HepG2 (cell line): ENCODE results near the gene CCDC34. TPM values are rescaled to one million over a fixed set of nuclear protein-coding genes. Genes with fewer than 3 reads are reported as not detected.

Source experiments
- BORCS8-MEF2B ChIP-seq: sonication (generic); formaldehyde crosslinking; IDR thresholded peaks from 2 replicates; pipeline ENCODE4 v1.8.0; 2022; ENCODE audit warnings: mild to moderate bottlenecking, missing genetic modification reagents
- BRD4 ChIP-seq: sonication (generic); formaldehyde crosslinking; IDR thresholded peaks from 2 replicates; pipeline ENCODE4 v1.4.0; 2020; ENCODE audit warnings: missing genetic modification reagents
- HDAC1 ChIP-seq: sonication (generic); formaldehyde crosslinking; IDR thresholded peaks from 2 replicates; pipeline ENCODE4 v1.5.1; 2020; ENCODE audit warnings: mild to moderate bottlenecking, missing genetic modification reagents
- HNF4G ChIP-seq, 2 experiments: sonication (generic) in 1 of 2; formaldehyde crosslinking in 1 of 2; IDR thresholded peaks; 2 replicates each; pipeline versions ENCODE4 v1.4.0 to v1.6.1; 2011 to 2020; ENCODE audit warnings: borderline replicate concordance in 2 of 2, low read depth in 2 of 2, mild to moderate bottlenecking in 2 of 2, low read length in 1 of 2, missing genetic modification reagents in 1 of 2, moderate library complexity in 1 of 2
- HOXA5 ChIP-seq: sonication (generic); formaldehyde crosslinking; IDR thresholded peaks from 2 replicates; pipeline ENCODE4 v1.4.0; 2020; ENCODE audit warnings: missing genetic modification reagents
- KLF16 ChIP-seq, 2 experiments: sonication (generic) in 1 of 2; formaldehyde crosslinking in 1 of 2; IDR thresholded peaks; 2 replicates each; pipeline versions ENCODE4 v1.6.1 to v1.8.0; 2016 to 2023; ENCODE audit warnings: missing genetic modification reagents in 2 of 2, missing compliant biosample characterization in 1 of 2
- LCORL ChIP-seq, 2 experiments: fragments of 450-650 bp in 1 of 2; sonication (generic) in 1 of 2; formaldehyde crosslinking in 1 of 2; IDR thresholded peaks; 2 replicates each; pipeline versions ENCODE4 v1.5.0 to v1.6.1; 2017 to 2020; ENCODE audit warnings: antibody characterized with exemption in 1 of 2, missing genetic modification reagents in 1 of 2
- NFIC ChIP-seq: IDR thresholded peaks from 2 replicates; pipeline ENCODE4 v1.6.1; 2012; ENCODE audit warnings: mild to moderate bottlenecking, low read length, inconsistent platforms
- PCBP2 ChIP-seq: fragments of 200-400 bp; formaldehyde crosslinking; optimal IDR thresholded peaks from 2 replicates; pipeline ENCODE3; 2018; ENCODE audit warnings: low read length, low read depth; ENCODE audit not compliant: poor library complexity, severe bottlenecking
- TCF7 ChIP-seq: sonication (generic); IDR thresholded peaks from 2 replicates; pipeline ENCODE4 v1.6.1; 2016; ENCODE audit warnings: antibody characterized with exemption, low read depth
- THAP11 ChIP-seq: IDR thresholded peaks from 2 replicates; pipeline ENCODE4 v1.6.1; 2016; ENCODE audit warnings: missing biosample characterization, missing genetic modification reagents
- ZEB1 ChIP-seq: IDR thresholded peaks from 2 replicates; pipeline ENCODE4 v1.6.1; 2012; ENCODE audit warnings: mild to moderate bottlenecking, low read depth, inconsistent platforms; ENCODE audit not compliant: insufficient replicate concordance
- ZNF589 ChIP-seq: sonication (generic); formaldehyde crosslinking; conservative IDR thresholded peaks from 2 replicates; pipeline ENCODE4 v1.8.0; 2022; ENCODE audit warnings: mild to moderate bottlenecking, moderate library complexity, missing genetic modification reagents
- ZNF841 ChIP-seq: sonication (generic); formaldehyde crosslinking; IDR thresholded peaks from 2 replicates; pipeline ENCODE4 v1.8.1; 2023; ENCODE audit warnings: missing genetic modification reagents, borderline replicate concordance
- polyA plus RNA-seq, 8 experiments: library from polyadenylated mRNA; depleted of rRNA in 3 of 8; stranded (reverse) in 7 of 8; unstranded in 1 of 8; fragments of >200 nt; fragmentation: Illumina TruSeq in 4 of 8; extraction: Trizol in 4 of 8; gene quantifications; 2 replicates each; pipeline versions ENCODE4 v1.2.1 to v1.2.3, GENCODE V29; 2011 to 2016; ENCODE audit warnings: low read depth in 4 of 8, missing spikeins in 1 of 8, mixed read lengths in 1 of 8; ENCODE audit not compliant: insufficient read depth in 1 of 8
- total RNA-seq, 5 experiments: library from RNA; depleted of rRNA; stranded (reverse); fragments of >200 nt; fragmentation: Illumina TruSeq; extraction: Trizol; gene quantifications; 2 replicates each; pipeline ENCODE4 v1.2.3, GENCODE V29; 2016; ENCODE audit warnings: low read depth in 1 of 5
- TF ChIP-seq, protein P1 (sequence below): sonication (generic); formaldehyde crosslinking; IDR thresholded peaks from 2 replicates; pipeline ENCODE4 v1.4.0; 2020; ENCODE audit warnings: low read depth, missing genetic modification reagents
- TF ChIP-seq, protein P2 (sequence below): sonication (generic); formaldehyde crosslinking; IDR thresholded peaks from 2 replicates; pipeline ENCODE4 v1.5.1; 2020; ENCODE audit warnings: mild to moderate bottlenecking, missing genetic modification reagents
- TF ChIP-seq, protein P3 (sequence below): sonication (generic); formaldehyde crosslinking; IDR thresholded peaks from 2 replicates; pipeline ENCODE4 v1.4.0; 2020; ENCODE audit warnings: missing genetic modification reagents, borderline replicate concordance

The CCDC34 gene
- total and polyA plus RNA-seq, 2 of the 13 experiments (the other 11 are each of a cell fraction or from before 2014, with no cell fraction given): 7.6 to 34.3 TPM

DNA sequence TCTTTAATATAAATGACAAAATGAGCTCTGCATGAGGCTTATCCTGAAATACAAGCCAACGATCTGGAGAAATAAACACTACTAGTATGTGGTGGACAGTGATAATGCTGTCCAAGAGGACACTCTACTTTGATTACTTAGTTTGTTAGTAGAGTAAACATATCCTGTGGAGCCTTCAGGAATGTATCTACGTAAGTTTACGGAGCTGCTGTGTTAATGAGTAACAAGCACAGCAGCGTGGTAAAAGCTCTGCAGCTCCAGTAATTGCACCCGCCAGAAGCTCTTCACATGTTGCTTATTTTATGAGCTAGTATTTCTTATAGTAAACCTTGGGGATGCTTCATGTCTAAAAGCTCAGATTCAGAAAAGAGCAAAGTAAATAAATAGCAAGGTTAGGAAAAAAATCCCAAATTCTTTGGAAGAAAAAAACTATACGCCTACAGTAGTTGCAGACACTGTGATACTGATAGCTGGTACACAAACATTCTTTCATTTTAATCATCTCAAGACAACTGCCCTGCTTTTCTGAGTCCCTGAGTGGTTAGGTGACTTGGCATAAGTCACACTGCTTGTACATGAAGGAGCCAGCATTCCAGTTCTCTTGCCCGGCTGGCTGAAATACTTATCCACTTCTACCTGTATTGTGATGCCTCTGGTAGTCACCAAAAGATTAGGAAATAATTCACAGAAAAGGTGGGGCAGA, 32.7 kb upstream of the CCDC34 start (continued):
- TF ChIP-seq, protein P1, sequence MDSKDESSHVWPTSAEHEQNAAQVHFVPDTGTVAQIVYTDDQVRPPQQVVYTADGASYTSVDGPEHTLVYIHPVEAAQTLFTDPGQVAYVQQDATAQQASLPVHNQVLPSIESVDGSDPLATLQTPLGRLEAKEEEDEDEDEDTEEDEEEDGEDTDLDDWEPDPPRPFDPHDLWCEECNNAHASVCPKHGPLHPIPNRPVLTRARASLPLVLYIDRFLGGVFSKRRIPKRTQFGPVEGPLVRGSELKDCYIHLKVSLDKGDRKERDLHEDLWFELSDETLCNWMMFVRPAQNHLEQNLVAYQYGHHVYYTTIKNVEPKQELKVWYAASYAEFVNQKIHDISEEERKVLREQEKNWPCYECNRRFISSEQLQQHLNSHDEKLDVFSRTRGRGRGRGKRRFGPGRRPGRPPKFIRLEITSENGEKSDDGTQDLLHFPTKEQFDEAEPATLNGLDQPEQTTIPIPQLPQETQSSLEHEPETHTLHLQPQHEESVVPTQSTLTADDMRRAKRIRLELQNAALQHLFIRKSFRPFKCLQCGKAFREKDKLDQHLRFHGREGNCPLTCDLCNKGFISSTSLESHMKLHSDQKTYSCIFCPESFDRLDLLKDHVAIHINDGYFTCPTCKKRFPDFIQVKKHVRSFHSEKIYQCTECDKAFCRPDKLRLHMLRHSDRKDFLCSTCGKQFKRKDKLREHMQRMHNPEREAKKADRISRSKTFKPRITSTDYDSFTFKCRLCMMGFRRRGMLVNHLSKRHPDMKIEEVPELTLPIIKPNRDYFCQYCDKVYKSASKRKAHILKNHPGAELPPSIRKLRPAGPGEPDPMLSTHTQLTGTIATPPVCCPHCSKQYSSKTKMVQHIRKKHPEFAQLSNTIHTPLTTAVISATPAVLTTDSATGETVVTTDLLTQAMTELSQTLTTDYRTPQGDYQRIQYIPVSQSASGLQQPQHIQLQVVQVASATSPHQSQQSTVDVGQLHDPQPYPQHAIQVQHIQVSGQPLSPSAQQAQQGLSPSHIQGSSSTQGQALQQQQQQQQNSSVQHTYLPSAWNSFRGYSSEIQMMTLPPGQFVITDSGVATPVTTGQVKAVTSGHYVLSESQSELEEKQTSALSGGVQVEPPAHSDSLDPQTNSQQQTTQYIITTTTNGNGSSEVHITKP (CRISPR knock-in tag): no peak
- peak; percentile 41; the same call in 1 of the 2 replicates for TF ChIP-seq TCF7
- TF ChIP-seq HOXA5: no peak
- TF ChIP-seq LCORL (IDR thresholded peaks at IDR 0.05): no peak
- no peak for TF ChIP-seq LCORL (CRISPR knock-in tag; IDR thresholded peaks at IDR 0.05)
- peak in 1 of 2 experiments; percentile 47; a peak in 1 of 4 replicates for TF ChIP-seq KLF16 (CRISPR knock-in tag; IDR thresholded peaks at IDR 0.05)
- no peak for TF ChIP-seq BORCS8-MEF2B (CRISPR knock-in tag)
- TF ChIP-seq PCBP2: no peak
- TF ChIP-seq, protein P2, sequence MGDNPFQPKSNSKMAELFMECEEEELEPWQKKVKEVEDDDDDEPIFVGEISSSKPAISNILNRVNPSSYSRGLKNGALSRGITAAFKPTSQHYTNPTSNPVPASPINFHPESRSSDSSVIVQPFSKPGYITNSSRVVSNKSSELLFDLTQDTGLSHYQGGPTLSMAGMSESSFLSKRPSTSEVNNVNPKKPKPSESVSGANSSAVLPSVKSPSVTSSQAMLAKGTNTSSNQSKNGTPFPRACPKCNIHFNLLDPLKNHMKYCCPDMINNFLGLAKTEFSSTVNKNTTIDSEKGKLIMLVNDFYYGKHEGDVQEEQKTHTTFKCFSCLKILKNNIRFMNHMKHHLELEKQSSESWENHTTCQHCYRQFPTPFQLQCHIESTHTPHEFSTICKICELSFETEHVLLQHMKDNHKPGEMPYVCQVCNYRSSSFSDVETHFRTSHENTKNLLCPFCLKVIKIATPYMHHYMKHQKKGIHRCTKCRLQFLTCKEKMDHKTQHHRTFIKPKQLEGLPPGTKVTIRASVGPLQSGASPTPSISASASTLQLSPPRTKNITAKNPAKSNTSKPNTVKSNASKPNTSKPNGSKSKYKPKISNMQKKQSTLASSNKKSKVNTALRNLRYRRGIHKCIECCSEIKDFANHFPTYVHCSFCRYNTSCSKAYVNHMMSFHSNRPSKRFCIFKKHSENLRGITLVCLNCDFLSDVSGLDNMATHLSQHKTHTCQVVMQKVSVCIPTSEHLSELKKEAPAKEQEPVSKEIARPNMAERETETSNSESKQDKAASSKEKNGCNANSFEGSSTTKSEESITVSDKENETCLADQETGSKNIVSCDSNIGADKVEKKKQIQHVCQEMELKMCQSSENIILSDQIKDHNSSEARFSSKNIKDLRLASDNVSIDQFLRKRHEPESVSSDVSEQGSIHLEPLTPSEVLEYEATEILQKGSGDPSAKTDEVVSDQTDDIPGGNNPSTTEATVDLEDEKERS (CRISPR knock-in tag): no peak
- no peak for TF ChIP-seq ZNF589 (CRISPR knock-in tag)
- TF ChIP-seq, protein P3, sequence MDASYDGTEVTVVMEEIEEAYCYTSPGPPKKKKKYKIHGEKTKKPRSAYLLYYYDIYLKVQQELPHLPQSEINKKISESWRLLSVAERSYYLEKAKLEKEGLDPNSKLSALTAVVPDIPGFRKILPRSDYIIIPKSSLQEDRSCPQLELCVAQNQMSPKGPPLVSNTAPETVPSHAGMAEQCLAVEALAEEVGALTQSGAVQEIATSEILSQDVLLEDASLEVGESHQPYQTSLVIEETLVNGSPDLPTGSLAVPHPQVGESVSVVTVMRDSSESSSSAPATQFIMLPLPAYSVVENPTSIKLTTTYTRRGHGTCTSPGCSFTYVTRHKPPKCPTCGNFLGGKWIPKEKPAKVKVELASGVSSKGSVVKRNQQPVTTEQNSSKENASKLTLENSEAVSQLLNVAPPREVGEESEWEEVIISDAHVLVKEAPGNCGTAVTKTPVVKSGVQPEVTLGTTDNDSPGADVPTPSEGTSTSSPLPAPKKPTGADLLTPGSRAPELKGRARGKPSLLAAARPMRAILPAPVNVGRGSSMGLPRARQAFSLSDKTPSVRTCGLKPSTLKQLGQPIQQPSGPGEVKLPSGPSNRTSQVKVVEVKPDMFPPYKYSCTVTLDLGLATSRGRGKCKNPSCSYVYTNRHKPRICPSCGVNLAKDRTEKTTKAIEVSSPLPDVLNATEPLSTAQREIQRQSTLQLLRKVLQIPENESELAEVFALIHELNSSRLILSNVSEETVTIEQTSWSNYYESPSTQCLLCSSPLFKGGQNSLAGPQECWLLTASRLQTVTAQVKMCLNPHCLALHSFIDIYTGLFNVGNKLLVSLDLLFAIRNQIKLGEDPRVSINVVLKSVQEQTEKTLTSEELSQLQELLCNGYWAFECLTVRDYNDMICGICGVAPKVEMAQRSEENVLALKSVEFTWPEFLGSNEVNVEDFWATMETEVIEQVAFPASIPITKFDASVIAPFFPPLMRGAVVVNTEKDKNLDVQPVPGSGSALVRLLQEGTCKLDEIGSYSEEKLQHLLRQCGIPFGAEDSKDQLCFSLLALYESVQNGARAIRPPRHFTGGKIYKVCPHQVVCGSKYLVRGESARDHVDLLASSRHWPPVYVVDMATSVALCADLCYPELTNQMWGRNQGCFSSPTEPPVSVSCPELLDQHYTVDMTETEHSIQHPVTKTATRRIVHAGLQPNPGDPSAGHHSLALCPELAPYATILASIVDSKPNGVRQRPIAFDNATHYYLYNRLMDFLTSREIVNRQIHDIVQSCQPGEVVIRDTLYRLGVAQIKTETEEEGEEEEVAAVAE: peak; percentile 13; the same call in 1 of the 2 replicates
- TF ChIP-seq NFIC: peak; percentile 76
- no peak for TF ChIP-seq BRD4 (CRISPR knock-in tag)
- TF ChIP-seq HDAC1 (CRISPR knock-in tag): peak; percentile 61; the same call in 1 of the 2 replicates
- no peak for TF ChIP-seq HNF4G (IDR thresholded peaks at IDR 0.05; ENCODE audit: borderline replicate concordance, low read depth, low read length)
- TF ChIP-seq HNF4G (CRISPR knock-in tag; IDR thresholded peaks at IDR 0.05; ENCODE audit: borderline replicate concordance, low read depth): no peak
- TF ChIP-seq ZEB1: no peak
- no peak for TF ChIP-seq ZNF841 (CRISPR knock-in tag)
- TF ChIP-seq THAP11 (CRISPR knock-in tag): peak; percentile 9; the same call in 1 of the 2 replicates
